ENCODE data around the gene NDUFS4. TPM values are rescaled to one million over a fixed set of nuclear protein-coding genes. Genes with fewer than 3 reads are reported as not detected.

Gene NDUFS4
- total and polyA plus RNA-seq, 9 of the 15 experiments (the other 6 are each of a cell fraction or from before 2014, with no cell fraction given) = 68.7 to 313 (median 113) TPM

- Histone ChIP-seq H2AFZ (ENCODE audit: low read depth, low read length) (no peak overlapping the region), H3K27ac (ENCODE audit: extremely low read depth, low read depth, low read length) (no peak overlapping the region), H3K9ac (ENCODE audit: insufficient read depth in 1 of 2, low read depth in 2 of 2, low read length in 2 of 2) (no peak overlapping the region), H3K36me3 (ENCODE audit: control insufficient read depth, insufficient read depth, low read length) (no peaks in the 10 kb centered on the region), H3K79me2 (ENCODE audit: control insufficient read depth, insufficient read depth, low read length) (peaks cover 80% of the 10 kb centered on the region), H3K4me2 (ENCODE audit: insufficient read depth, low read length) (no peak overlapping the region), H3K4me1 (replicated peaks in 1 of 2; ENCODE audit: control insufficient read depth in 2 of 2, insufficient read depth in 2 of 2, low read length in 2 of 2) (peaks cover 0 to 11% of the 10 kb centered on the region in 2 experiments; a peak in 3 of 5 replicates), H3K27me3 (ENCODE audit: control insufficient read depth in 2 of 2, insufficient read depth in 2 of 2, low read length in 2 of 2) (no peaks in the 10 kb centered on the region), H3K9me3 (replicated peaks; ENCODE audit: control insufficient read depth, insufficient read depth, low read depth, low read length) (no peaks in the 10 kb centered on the region), H3K9me1 (ENCODE audit: control insufficient read depth, insufficient read depth, low read length) (no peaks in the 10 kb centered on the region), H4K20me1 (replicated peaks; ENCODE audit: control insufficient read depth, insufficient read depth, low read length) (0 out of 2 replicates have a peak, but pooled peaks cover 3% of the 10 kb centered on the region), H3K4me3 (no peak overlapping the region)
- FAIRE-seq (peak; percentile 61), DNase-seq (ENCODE audit: extremely low read depth in 1 of 4, low spot score in 3 of 4) (no peak), ATAC-seq (0 out of 3 replicates have a peak, but pooled peaks have one; percentile 34)
- POLR2A ChIA-PET = interaction anchor here (1.9 kb wide), 1 partner anchor 9 kb away, joined by 4 read pairs; no protein-coding TSS in a partner anchor
- CTCF ChIA-PET (ENCODE audit: low intra/inter-chr PET ratio) = no interaction called here
- in situ Hi-C loops (cut with MboI) = no loop called here
- no TSS peak for BruUV-seq (replicated peaks)
- no peak for TF ChIP-seq ATF2 (CRISPR knock-in tag; IDR thresholded peaks at IDR 0.05)
- no peak for TF ChIP-seq SIN3B (IDR thresholded peaks at IDR 0.05; ENCODE audit: low read depth)
- no peak for TF ChIP-seq BCL6 (CRISPR knock-in tag; IDR thresholded peaks at IDR 0.05)
- no peak for TF ChIP-seq MXI1 (IDR thresholded peaks at IDR 0.05; ENCODE audit: low read depth, low read length)
- TF ChIP-seq TFAM (CRISPR knock-in tag; conservative IDR thresholded peaks at IDR 0.05) = no peak
- TF ChIP-seq ZNF76 (CRISPR knock-in tag; IDR thresholded peaks at IDR 0.05; ENCODE audit: borderline replicate concordance) = no peak
- TF ChIP-seq NCOA2 (IDR thresholded peaks at IDR 0.05; ENCODE audit: partially characterized antibody in 2 of 2) = no peak
- no peak for TF ChIP-seq WHSC1 (IDR thresholded peaks at IDR 0.05; ENCODE audit: low read length)
- TF ChIP-seq ZNF668 (CRISPR knock-in tag; IDR thresholded peaks at IDR 0.05) = no peak
- no peak for TF ChIP-seq DMBX1 (CRISPR knock-in tag; IDR thresholded peaks at IDR 0.05; ENCODE audit: borderline replicate concordance)
- no peak for TF ChIP-seq HEY1 (CRISPR knock-in tag; IDR thresholded peaks at IDR 0.05; ENCODE audit: borderline replicate concordance)
- 25% methylated on average over 1 of the region's 1 CpG for WGBS (ENCODE audit: insufficient coverage, low coverage, missing lambda C conversion rate)
- intact Hi-C loops (cut with micrococcal nuclease) = no loop called here
These were observed 8.4 kb downstream of the NDUFS4 start for GRCh38 chr5:53568871-53569270.
